ES-I3 (cell line): ENCODE measurements around the gene SMIM36.

ENCODE experiments used
- H3K36me3 ChIP-seq: 2 replicates; pipeline ENCODE4 v1.6.1; 2013; ENCODE audit warnings: mild to moderate bottlenecking, low read length, control low read depth, moderate library complexity; ENCODE audit not compliant: insufficient read depth
- H3K4me1 ChIP-seq: 2 replicates; pipeline ENCODE4 v1.6.1; 2013; ENCODE audit warnings: mild to moderate bottlenecking, control low read depth, low read length; ENCODE audit not compliant: insufficient read depth
- H3K9ac ChIP-seq: 2 replicates; pipeline ENCODE4 v1.6.1; 2013; ENCODE audit warnings: low read depth, mild to moderate bottlenecking, low read length, moderate library complexity
- H3K9me3 ChIP-seq: 2 replicates; pipeline ENCODE4 v1.6.1; 2013; ENCODE audit warnings: mild to moderate bottlenecking, low read length, moderate library complexity; ENCODE audit not compliant: control insufficient read depth, insufficient read depth

SMIM36 gene

GRCh38 chr17:55510986-55511721, at the start of gene SMIM36:
TSS of gene SMIM36 (minus strand) at chr17:55511452.
- H3K4me1 ChIP-seq, result peaks cover 7% of the 10 kb centered on the region; the same call in 1 of the 2 replicates
- peaks cover 3% of the 10 kb centered on the region; the same call in 1 of the 2 replicates for H3K9me3 ChIP-seq
- H3K9ac ChIP-seq, result no peak within 1 kb of the TSS
- H3K36me3 ChIP-seq, result no peaks in the 10 kb centered on the region

- H3K36me3 ChIP-seq, result no peaks in the 10 kb centered on the region
These were observed 44.5 kb upstream of the SMIM36 start for GRCh38 chr17:55555772-55556171.

GRCh38 chr17:55549140-55549539, 37.9 kb upstream of the SMIM36 start:
- H3K9ac ChIP-seq, result no peak overlapping the region
- no peaks in the 10 kb centered on the region for H3K9me3 ChIP-seq
- no peaks in the 10 kb centered on the region for H3K36me3 ChIP-seq
- H3K4me1 ChIP-seq, result no peaks in the 10 kb centered on the region

More at GRCh38 chr17:55555772-55556171, 44.5 kb upstream of the SMIM36 start:
- Histone ChIP-seq H3K4me1 (no peaks in the 10 kb centered on the region), H3K9me3 (no peaks in the 10 kb centered on the region), H3K9ac (no peak overlapping the region)

GRCh38 chr17:55546991-55547664, 35.9 kb upstream of the SMIM36 start:
- H3K4me1 ChIP-seq, result no peaks in the 10 kb centered on the region

GRCh38 chr17:55546481-55546880, 35.2 kb upstream of the SMIM36 start:
- H3K9me3 ChIP-seq, result no peaks in the 10 kb centered on the region
- no peak overlapping the region for H3K9ac ChIP-seq
- no peaks in the 10 kb centered on the region for H3K36me3 ChIP-seq
- no peaks in the 10 kb centered on the region for H3K4me1 ChIP-seq

More at GRCh38 chr17:55546991-55547664, 35.9 kb upstream of the SMIM36 start:
- H3K36me3 ChIP-seq, result no peaks in the 10 kb centered on the region
- no peaks in the 10 kb centered on the region for H3K9me3 ChIP-seq
- H3K9ac ChIP-seq, result no peak overlapping the region

DNA sequence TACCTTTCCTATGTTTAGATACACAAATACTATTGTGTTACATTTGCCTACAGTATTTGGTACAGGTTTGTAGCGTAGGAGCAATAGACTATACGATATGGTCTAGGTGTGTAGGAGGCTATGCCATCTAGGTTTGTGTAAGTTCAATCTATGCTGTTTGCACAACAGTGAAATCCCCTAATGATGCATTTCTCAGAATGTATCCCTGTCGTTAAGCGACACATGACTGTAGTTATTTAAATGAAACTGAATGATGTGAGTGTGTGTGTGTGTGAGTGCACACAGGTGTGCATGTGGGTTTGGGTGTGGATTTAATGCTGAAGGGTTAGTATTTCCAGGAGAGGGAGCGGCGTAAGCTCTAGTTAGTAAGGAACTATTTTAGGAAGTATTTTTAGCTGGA, 34.6 kb upstream of the SMIM36 start:
- H3K9me3 ChIP-seq, result no peaks in the 10 kb centered on the region
- no peaks in the 10 kb centered on the region for H3K36me3 ChIP-seq
- no peak overlapping the region for H3K9ac ChIP-seq

GRCh38 chr17:55543709-55544108, 32.5 kb upstream of the SMIM36 start:
- Histone ChIP-seq H3K9me3 (no peaks in the 10 kb centered on the region), H3K36me3 (no peaks in the 10 kb centered on the region), H3K4me1 (no peaks in the 10 kb centered on the region), H3K9ac (no peak overlapping the region)

More for the DNA sequence above, 34.6 kb upstream of the SMIM36 start:
- no peaks in the 10 kb centered on the region for H3K4me1 ChIP-seq

DNA sequence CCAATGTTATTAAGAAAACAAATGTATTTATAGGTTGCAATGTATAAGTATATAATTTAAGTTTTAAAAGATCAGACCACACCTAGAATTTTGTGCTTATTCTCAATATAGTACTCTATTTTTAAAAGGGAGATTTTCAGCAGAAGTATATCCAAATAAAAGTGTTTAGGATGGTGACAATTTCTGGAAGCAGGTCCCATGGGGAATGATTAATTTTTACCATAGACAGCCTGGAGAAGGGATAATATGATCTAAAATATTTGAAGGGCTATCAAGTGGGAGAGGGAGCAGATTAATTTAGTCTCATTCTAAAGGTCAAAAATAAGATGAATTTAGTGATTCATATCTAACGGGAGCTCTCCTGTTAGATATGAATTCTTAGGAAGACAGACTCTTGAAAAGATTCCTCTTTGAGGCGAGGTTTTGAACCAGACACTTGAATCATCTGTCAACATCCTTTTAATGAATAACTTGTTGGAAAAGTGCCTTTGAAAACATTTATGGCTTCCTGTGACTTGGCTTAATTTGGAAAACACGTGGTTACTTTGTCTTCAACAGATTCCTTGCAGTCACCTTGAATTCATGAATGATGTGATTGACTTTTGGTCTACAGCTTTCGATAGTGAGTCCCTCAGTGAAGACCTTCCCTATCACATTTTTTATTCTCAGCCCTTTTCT, 29.3 kb upstream of the SMIM36 start:
- Histone ChIP-seq H3K9me3 (no peaks in the 10 kb centered on the region), H3K36me3 (no peaks in the 10 kb centered on the region), H3K9ac (no peak overlapping the region), H3K4me1 (no peaks in the 10 kb centered on the region)

DNA sequence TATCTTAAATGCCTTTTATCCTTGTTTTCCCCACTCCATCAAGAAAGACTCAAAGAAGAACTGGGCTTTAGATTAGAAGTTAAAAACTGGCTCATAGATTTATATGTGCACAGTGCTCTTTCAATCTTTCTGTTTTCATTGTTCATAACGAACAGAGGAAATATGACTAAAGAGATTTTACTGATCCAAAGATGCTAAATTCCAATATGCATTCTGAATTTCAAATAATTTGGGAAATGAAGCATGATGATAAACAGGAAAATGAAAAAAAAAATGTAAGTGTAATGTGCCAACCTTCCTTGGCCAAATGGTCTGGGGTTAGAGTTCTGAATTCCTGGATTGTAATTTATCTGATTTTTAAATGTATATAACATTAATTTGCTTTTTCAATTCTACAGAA, 25.0 kb upstream of the SMIM36 start:
- Histone ChIP-seq H3K4me1 (no peaks in the 10 kb centered on the region), H3K9ac (no peak overlapping the region), H3K9me3 (no peaks in the 10 kb centered on the region)

GRCh38 chr17:55533608-55534007, 22.4 kb upstream of the SMIM36 start:
- H3K9ac ChIP-seq, result no peak overlapping the region
- H3K36me3 ChIP-seq, result no peaks in the 10 kb centered on the region
- H3K9me3 ChIP-seq, result no peaks in the 10 kb centered on the region; the same call in 1 of the 2 replicates
- H3K4me1 ChIP-seq, result no peaks in the 10 kb centered on the region

More for the DNA sequence above, 25.0 kb upstream of the SMIM36 start:
- no peaks in the 10 kb centered on the region for H3K36me3 ChIP-seq

GRCh38 chr17:55532670-55533069, 21.4 kb upstream of the SMIM36 start:
- Histone ChIP-seq H3K9me3 (no peaks in the 10 kb centered on the region; the same call in 1 of the 2 replicates), H3K4me1 (no peaks in the 10 kb centered on the region), H3K9ac (no peak overlapping the region), H3K36me3 (no peaks in the 10 kb centered on the region)

DNA sequence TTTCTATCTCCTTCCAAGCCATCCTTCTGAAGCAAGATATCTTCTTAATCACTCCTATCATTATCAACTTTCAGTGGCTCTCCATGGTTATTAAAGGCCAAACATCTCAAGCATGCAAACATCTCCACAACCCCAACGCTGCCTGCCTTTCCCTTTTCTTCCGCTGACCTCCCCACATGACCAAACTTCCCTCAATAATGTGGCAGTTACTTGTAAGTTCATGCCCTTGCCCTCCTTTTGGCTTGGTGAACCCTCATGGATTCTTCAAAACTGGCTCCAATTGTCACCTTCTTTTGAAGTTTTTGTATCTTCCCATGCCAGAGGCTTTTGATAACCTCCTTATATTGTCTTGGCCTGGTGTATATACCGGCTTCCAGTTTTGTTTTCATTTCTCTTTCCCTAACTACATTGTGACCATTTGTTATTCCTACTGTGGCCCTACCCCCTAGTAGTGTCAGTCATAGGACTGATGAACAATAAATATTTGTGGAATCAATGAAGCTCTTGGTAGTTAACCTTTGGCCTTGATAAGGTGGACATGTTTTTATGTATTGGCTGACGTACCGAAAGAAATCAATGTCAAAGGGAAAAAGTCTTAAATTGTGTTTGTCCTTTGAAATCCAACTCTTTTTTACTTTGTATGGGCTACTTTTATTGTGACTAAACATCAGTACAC, 19.9 kb upstream of the SMIM36 start:
- no peak overlapping the region for H3K9ac ChIP-seq
- H3K4me1 ChIP-seq, result no peaks in the 10 kb centered on the region
- H3K9me3 ChIP-seq, result no peaks in the 10 kb centered on the region; the same call in 1 of the 2 replicates
- no peaks in the 10 kb centered on the region for H3K36me3 ChIP-seq

DNA sequence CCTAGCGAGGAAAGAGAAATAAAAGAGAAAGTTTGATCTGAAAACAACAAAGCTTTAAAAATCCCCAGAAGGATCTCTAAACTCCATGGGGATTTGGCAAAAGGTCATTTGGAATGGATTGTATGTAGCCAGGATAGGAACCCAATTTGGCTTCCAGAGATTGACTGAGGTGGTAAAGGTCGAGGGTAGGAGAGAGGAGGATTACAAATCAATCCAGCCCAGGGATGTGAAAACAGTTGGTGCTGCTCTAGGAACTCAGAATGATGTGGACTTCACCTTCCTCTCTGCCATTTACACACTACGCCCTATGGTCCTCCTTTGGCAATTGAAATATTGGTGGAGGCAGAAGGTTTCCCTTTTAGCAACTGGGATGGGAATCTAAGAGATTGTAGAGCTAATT, 18.8 kb upstream of the SMIM36 start:
- H3K36me3 ChIP-seq, result no peaks in the 10 kb centered on the region
- H3K9ac ChIP-seq, result no peak overlapping the region

GRCh38 chr17:55527540-55528118, 16.4 kb upstream of the SMIM36 start:
- Histone ChIP-seq H3K9ac (no peak overlapping the region), H3K4me1 (no peaks in the 10 kb centered on the region), H3K9me3 (no peaks in the 10 kb centered on the region; the same call in 1 of the 2 replicates), H3K36me3 (no peaks in the 10 kb centered on the region)

More for the DNA sequence above, 18.8 kb upstream of the SMIM36 start:
- no peaks in the 10 kb centered on the region; the same call in 1 of the 2 replicates for H3K9me3 ChIP-seq
- no peaks in the 10 kb centered on the region for H3K4me1 ChIP-seq
